Measurements from ENCODE around the gene DAAM2.

GRCh38 chr6:39876111-39876510 is 83.9 kb downstream of the DAAM2 start:
- no peak for TF ChIP-seq CTCF (IDR thresholded peaks at IDR 0.05)
- no peak for TF ChIP-seq POLR2A (IDR thresholded peaks at IDR 0.05)
